NCI-H226 (cell line): ENCODE results near the gene NR2F1-AS1.
"Not testable (repeated sequence)": the region's sequence is repeated elsewhere in the genome, so short reads cannot be mapped to it uniquely, and the experiment has no call there.

Source experiments
- DNase-seq: peaks from one replicate; pipeline ENCODE4 v3.0.0-alpha.2; 2015

NR2F1-AS1 gene

DNA sequence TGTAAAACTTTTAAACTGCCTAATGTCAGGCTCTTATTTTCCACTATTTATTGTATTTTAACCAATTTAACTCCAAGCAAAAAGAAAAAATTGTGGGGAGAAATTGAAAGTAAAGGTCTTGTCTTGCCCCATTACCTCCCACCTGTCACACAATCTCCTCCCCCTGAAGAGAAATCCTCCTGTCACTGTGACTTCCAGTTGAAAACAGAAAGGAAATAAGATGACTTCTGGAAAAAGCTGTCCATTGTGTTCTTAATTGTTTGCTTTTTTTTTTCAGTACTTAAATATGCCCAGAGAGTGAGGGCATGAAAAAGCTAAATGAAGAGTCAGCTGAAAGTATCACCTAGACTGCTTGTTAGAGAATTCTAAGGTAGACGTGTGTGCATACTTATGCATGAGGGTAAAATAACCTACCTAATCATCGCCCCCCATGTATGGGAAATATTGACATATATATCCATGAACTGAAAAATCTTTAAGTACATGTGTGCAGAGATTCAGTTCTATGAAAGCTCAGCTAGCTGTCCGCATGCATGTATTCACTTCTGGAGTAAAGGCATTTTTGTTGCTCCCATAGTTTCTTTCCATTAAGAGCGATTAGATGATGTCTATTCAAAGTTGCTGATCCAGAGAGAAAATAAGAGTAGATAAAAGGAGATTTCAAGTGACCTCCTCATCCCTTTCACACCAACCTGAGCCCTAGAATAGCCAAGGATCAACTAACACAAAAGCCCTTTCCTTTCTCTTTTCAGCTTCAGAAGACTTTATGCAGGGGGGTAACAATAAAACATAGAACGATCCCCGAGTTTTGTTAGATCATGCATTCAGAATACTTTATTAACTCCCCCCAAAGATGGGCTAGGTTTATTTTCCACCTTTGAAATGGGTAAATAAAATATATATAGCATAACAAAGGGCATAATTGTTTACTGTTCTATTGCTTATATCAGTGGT is 5.3 kb downstream of the NR2F1-AS1 start:
- DNase-seq, result no peak

- DNase-seq, result no peak
Measured at GRCh38 chr5:93574491-93575305, 6.3 kb downstream of the NR2F1-AS1 start.

GRCh38 chr5:93573354-93574351 is 7.4 kb downstream of the NR2F1-AS1 start:
- DNase-seq, result no peak

- no peak for DNase-seq
Measured at GRCh38 chr5:93572608-93573353, 8.2 kb downstream of the NR2F1-AS1 start.

DNA sequence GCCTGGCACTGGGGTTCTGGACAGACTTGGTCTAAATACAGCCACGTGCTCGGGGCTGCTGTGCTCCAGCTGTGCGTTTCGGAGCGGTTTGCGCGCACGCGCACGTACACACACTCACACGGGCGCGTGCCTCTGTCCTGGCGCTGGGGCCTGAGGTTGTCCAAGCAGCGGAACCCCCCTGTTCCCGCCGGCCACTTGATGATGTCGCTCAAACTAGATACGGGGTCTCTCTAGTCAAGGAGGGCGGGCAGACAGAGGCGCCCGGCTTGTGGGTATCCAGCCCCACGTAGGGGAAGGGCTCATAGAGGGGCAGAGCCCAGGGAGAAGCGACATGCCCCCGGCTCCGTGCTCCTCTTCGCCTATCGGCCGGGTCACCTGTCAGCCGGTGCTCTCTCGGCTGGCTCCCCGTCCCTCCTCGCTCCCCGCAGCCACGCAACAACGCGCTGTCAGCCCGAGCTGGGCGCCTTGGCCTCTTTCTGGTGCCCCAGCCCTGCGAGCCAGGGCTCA is 8.9 kb downstream of the NR2F1-AS1 start:
- no peak for DNase-seq

DNA sequence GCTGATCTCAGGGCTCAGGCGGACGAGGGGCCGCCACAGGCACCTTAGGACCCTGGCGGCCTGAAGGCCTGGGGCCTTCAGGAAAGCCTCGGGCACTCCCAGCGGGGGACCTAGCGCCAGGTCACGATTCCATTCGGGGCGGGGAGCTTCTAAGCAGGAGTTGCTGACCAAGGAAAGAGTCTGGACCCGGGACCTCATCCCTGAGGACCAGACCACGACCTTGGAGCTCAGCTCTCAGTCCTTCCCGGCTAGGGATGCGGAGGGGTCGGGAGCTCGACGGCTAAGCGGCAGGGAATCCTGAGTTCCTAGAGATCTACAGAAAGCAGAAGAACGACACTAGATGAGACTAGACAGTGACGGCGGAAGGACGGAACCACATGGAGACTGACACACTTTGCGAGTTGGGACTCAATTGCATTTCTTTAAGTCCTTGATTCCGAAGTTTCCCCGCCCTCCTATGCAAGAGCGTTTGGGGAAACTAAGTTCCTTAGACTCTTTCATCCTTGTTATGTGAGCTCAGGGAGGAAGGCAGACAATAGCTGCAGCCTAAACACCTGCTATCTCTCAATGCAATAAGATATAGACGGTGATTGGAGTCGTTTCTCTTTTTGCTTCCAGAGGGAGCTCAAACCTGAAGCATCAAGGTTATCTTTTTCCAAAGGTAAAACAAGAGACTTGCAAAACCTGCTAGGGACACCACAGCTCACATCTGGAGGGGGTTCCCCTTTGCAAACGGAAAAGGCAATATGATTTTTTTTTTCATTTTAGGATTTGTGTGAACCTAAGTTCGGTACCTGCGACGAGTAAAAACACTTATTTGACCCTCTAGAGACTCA is 9.7 kb downstream of the NR2F1-AS1 start:
- DNase-seq, result no peak

DNA sequence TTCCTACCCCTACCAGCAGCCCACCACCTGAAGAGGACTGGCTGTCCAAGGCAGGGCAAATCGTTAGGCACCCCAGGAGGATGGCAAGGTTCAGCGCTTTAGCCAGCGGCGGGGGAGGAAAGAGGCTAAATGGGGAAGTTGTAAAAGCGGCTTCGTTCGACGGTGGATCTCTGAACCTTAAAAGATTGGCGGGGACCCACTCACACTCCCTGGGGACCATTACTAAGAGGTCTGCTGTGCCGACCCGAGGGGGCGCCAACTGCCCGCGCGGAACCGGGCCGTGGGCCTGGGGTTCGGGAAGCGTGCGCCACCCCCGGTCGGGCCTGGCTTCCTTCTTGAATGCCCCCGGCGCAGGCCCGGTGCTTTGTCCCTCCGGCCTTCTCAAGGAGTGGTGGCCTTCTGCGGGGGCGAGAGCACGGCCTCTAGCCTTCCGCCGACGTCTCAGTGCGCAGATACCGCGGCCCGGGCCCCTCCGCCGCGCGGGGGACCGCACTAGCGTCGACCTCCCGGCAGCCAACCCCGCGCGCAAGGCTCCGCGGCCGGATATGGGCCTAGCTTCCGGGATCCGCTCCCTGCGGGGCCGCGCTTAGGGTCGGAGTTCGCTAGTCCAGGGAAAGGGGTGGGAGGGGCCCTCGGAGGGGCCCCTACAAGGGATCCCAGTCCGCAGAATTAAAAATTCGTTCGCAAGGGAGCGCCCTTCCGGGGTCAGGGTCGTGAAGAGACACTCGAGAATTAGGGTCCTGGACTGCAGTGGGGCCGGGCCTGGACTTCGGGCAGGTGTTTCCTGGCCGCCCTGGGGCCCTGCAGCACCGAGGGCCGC is 10.5 kb downstream of the NR2F1-AS1 start:
- no peak for DNase-seq

DNA sequence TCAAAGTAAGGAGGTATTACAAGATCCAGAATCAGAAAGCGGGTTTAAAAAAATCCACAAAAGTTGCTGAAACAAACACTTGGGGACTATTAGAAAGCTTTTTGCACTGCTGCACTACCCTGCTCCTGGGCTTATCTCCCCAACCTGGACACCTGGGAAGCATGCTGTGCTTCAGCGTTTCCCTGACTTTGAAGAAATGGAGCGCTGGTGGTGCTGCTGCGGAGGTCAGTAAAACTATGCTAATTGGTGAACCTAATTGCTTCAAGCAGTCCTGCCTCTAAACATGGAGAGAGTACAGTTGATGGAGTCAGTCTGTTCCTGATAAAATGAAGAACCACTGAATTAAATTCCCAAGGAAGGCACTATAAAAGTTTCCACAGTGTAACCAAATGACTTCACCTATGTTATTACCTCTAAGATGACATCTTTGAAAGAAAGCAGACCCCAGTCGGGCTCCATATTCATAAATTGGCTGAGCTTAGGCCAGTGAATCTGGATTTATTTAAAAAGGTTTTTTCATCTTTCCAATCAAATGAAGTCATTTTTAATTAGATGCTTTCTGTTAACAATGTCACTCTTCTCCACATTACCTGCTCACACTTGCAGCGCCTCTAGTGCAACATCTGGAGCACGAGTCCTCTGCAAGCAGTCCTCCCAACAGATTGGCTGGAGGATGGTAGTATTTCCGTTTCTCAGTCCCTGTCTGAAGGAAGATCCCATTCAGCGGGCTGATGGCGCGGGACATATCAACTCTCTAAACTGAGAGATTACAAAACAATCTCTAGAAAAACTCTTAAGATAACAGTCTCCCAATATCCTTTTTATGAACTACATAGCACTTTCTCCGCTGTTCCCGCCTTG is 11.5 kb downstream of the NR2F1-AS1 start:
- DNase-seq, result no peak

- no peak for DNase-seq
Measured at GRCh38 chr5:93567424-93567823, 13.6 kb downstream of the NR2F1-AS1 start.

DNA sequence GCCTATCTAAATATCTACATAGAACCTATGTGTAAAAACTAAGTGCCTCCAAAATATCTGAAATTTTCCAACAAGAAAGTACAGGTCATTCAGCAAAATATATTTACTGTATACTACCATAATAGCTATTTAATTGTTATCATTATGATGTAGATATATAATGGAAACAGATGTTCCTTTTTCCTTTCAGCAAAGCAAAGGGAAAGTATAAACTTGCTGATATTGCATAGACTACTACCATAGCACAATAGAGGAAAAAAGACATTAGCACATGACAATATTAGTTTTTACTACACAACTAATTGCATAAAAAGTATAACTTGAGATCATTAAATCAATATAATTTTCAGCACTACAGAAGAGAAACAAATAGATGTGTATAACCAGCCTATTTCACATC is 14.9 kb downstream of the NR2F1-AS1 start:
- DNase-seq, result no peak

- DNase-seq, result no peak
Measured at GRCh38 chr5:93557021-93557604, 23.9 kb downstream of the NR2F1-AS1 start.

- not testable (repeated sequence) for DNase-seq
Measured at GRCh38 chr5:93549594-93549993, 31.4 kb downstream of the NR2F1-AS1 start.

- no peak for DNase-seq
Measured at GRCh38 chr5:93545872-93546271, 35.1 kb downstream of the NR2F1-AS1 start.

- DNase-seq, result peak; percentile 79
Measured at GRCh38 chr5:93532370-93532769, 48.6 kb downstream of the NR2F1-AS1 start.

DNA sequence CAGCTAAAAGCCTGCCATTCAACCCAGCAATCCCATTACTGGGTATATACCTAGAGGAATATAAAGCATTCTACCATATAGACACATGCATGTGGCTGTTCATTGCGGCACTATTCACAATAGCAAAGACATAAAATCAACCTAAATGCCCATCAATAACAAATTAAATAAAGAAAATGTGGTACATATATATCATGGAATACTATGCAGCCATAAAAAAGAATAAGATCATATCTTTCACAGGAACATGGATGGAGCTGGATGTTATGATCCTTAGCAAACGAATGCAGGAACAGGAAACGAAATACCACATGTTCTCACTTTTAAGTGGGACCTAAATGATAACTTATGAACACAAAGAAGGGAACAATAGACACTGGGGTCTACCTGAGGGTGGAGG is 59.2 kb downstream of the NR2F1-AS1 start:
- not testable (repeated sequence) for DNase-seq

- DNase-seq, result no peak
Measured at GRCh38 chr5:93519740-93520139, 61.3 kb downstream of the NR2F1-AS1 start.

DNA sequence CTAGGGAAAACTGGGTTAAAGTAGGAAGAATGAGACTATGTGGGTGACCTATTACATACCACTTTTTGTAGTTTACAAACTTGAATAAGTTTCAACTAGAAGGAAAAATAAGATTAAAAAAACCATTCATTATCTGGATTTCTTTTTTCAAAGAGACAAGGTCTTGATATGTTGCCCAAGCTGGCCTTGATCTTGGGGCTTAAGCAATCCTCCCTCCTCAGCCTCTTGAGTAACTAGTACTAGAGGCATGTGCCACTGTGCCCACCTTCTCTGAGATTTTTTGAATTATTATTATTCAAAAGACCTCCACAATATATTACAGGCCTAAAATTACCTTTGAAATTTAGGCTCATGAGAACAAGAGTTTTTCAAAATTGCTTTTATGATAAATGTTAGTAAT is 63.2 kb downstream of the NR2F1-AS1 start:
- peak; percentile 20 for DNase-seq

- no peak for DNase-seq
Measured at GRCh38 chr5:93513298-93513697, 67.7 kb downstream of the NR2F1-AS1 start.
